Stimulated activated CD4-positive, alpha-beta T cell treated with anti-CD3 and anti-CD28 coated beads, Interleukin-1b, Interleukin-23, amount 100 ng/mL, for 48 hours (primary cell): ENCODE data around the gene TMEM164.

Source experiments
- DNase-seq: peaks from one replicate; pipeline ENCODE4 v3.0.0-alpha.2; 2020

The TMEM164 gene

GRCh38 chrX:110086162-110086915, 83.4 kb downstream of the TMEM164 start:
- DNase-seq, result no peak

- no peak for DNase-seq
Observed at GRCh38 chrX:110086916-110087484, 84.1 kb downstream of the TMEM164 start.

- DNase-seq, result peak; percentile 9
Observed at GRCh38 chrX:110087485-110088356, 84.8 kb downstream of the TMEM164 start.

GRCh38 chrX:110089656-110090403, 86.9 kb downstream of the TMEM164 start:
- no peak for DNase-seq

- DNase-seq, result no peak
Observed at GRCh38 chrX:110097920-110098319, 95.0 kb downstream of the TMEM164 start.

- DNase-seq, result no peak
Observed at GRCh38 chrX:110103344-110103743, 100.4 kb downstream of the TMEM164 start.

- DNase-seq, result no peak
Observed at GRCh38 chrX:110104078-110104477, 101.2 kb downstream of the TMEM164 start.

- DNase-seq, result no peak
Observed at GRCh38 chrX:110108381-110108821, 105.5 kb downstream of the TMEM164 start.

- no peak for DNase-seq
Observed at GRCh38 chrX:110114260-110114776, 111.4 kb downstream of the TMEM164 start.

GRCh38 chrX:110116066-110116980, 113.4 kb downstream of the TMEM164 start:
- no peak for DNase-seq

- DNase-seq, result no peak
Observed at GRCh38 chrX:110118530-110118929, 115.6 kb downstream of the TMEM164 start.

GRCh38 chrX:110119480-110119879, 116.6 kb downstream of the TMEM164 start:
- no peak for DNase-seq

GRCh38 chrX:110120025-110120424, 117.1 kb downstream of the TMEM164 start:
- DNase-seq, result no peak

GRCh38 chrX:110123331-110123782, 120.4 kb downstream of the TMEM164 start:
- no peak for DNase-seq

GRCh38 chrX:110125446-110126162, 122.7 kb downstream of the TMEM164 start:
- no peak for DNase-seq

GRCh38 chrX:110131031-110131430, 128.1 kb downstream of the TMEM164 start:
- DNase-seq, result no peak

GRCh38 chrX:110132450-110133114, 129.7 kb downstream of the TMEM164 start:
- DNase-seq, result no peak

- no peak for DNase-seq
Observed at GRCh38 chrX:110133735-110134370, 130.9 kb downstream of the TMEM164 start.

- no peak for DNase-seq
Observed at GRCh38 chrX:110135618-110136017, 132.7 kb downstream of the TMEM164 start.

- DNase-seq, result no peak
Observed at GRCh38 chrX:110136136-110136535, 133.2 kb downstream of the TMEM164 start.
